ENCODE data around the gene GSTM5.

GRCh38 chr1:109762821-109763645 is 51.0 kb downstream of the GSTM5 start:
- TF ChIP-seq, protein P1, sequence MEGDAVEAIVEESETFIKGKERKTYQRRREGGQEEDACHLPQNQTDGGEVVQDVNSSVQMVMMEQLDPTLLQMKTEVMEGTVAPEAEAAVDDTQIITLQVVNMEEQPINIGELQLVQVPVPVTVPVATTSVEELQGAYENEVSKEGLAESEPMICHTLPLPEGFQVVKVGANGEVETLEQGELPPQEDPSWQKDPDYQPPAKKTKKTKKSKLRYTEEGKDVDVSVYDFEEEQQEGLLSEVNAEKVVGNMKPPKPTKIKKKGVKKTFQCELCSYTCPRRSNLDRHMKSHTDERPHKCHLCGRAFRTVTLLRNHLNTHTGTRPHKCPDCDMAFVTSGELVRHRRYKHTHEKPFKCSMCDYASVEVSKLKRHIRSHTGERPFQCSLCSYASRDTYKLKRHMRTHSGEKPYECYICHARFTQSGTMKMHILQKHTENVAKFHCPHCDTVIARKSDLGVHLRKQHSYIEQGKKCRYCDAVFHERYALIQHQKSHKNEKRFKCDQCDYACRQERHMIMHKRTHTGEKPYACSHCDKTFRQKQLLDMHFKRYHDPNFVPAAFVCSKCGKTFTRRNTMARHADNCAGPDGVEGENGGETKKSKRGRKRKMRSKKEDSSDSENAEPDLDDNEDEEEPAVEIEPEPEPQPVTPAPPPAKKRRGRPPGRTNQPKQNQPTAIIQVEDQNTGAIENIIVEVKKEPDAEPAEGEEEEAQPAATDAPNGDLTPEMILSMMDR (conservative IDR thresholded peaks at IDR 0.05; ENCODE audit: low read depth, low read length) = no peak
- TF ChIP-seq CHD1 (IDR thresholded peaks at IDR 0.05; ENCODE audit: low read depth, low read length) (no peak), POLR2A (IDR thresholded peaks at IDR 0.05; ENCODE audit: low read depth, low read length) (no peak), FOS (IDR thresholded peaks at IDR 0.05; ENCODE audit: low read depth, low read length) (peak; percentile 96), RFX5 (IDR thresholded peaks at IDR 0.05; ENCODE audit: low read depth, low read length) (no peak), BHLHE40 (IDR thresholded peaks at IDR 0.05; ENCODE audit: low read depth, low read length) (peak; percentile 49; the same call in 1 of the 2 replicates), RAD21 (IDR thresholded peaks at IDR 0.05; ENCODE audit: low read length) (no peak), MXI1 (IDR thresholded peaks at IDR 0.05; ENCODE audit: borderline replicate concordance, low read depth, low read length) (no peak), SMC3 (IDR thresholded peaks at IDR 0.05; ENCODE audit: low read depth, low read length) (no peak)
- TF ChIP-seq, protein P2, sequence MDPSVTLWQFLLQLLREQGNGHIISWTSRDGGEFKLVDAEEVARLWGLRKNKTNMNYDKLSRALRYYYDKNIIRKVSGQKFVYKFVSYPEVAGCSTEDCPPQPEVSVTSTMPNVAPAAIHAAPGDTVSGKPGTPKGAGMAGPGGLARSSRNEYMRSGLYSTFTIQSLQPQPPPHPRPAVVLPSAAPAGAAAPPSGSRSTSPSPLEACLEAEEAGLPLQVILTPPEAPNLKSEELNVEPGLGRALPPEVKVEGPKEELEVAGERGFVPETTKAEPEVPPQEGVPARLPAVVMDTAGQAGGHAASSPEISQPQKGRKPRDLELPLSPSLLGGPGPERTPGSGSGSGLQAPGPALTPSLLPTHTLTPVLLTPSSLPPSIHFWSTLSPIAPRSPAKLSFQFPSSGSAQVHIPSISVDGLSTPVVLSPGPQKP (IDR thresholded peaks at IDR 0.05; ENCODE audit: borderline replicate concordance, low read depth, low read length) = no peak
